HT-29 (cell line): ENCODE results near the gene EXOC6B. TPM values are rescaled to one million over a fixed set of nuclear protein-coding genes. Genes with fewer than 3 reads are reported as not detected.

ENCODE experiments used
- DNase-seq: peaks from one replicate; pipeline ENCODE4 v3.0.0-alpha.2; 2015; ENCODE audit warnings: low spot score
- total RNA-seq: library from RNA; depleted of rRNA; stranded (reverse); fragments of >200 nt; shearing (Covaris generic); gene quantifications from 2 replicates; pipeline ENCODE4 v1.2.3, GENCODE V29; 2014

Gene EXOC6B
- total RNA-seq, 1 experiment from 2014 or later = 6.3 TPM

- no peak for DNase-seq
These were observed 678.4 kb downstream of the EXOC6B start, which contains the start of gene CYP26B1 for GRCh38 chr2:72147303-72147971. TSS of gene CYP26B1 (minus strand) at chr2:72147862. CDS start at chr2:72147834, 28 bp downstream.

- no peak for DNase-seq
These were observed 679.2 kb downstream of the EXOC6B start for GRCh38 chr2:72146347-72147302.

- no peak for DNase-seq
These were observed 680.0 kb downstream of the EXOC6B start for GRCh38 chr2:72145658-72146329.

GRCh38 chr2:72145289-72145657 is 680.6 kb downstream of the EXOC6B start:
- DNase-seq = no peak

GRCh38 chr2:72144632-72145288 is 681.1 kb downstream of the EXOC6B start:
- no peak for DNase-seq

- DNase-seq = no peak
These were observed 681.6 kb downstream of the EXOC6B start for GRCh38 chr2:72144274-72144631.

- no peak for DNase-seq
These were observed 682.2 kb downstream of the EXOC6B start for GRCh38 chr2:72143441-72144273.

GRCh38 chr2:72142570-72143440 is 683.0 kb downstream of the EXOC6B start:
- no peak for DNase-seq

- DNase-seq = no peak
These were observed 683.9 kb downstream of the EXOC6B start for GRCh38 chr2:72141881-72142451.

- DNase-seq = no peak
These were observed 684.7 kb downstream of the EXOC6B start for GRCh38 chr2:72141032-72141645.

- no peak for DNase-seq
These were observed 685.2 kb downstream of the EXOC6B start for GRCh38 chr2:72140621-72140960.

GRCh38 chr2:72139874-72140620 is 685.8 kb downstream of the EXOC6B start:
- DNase-seq = no peak

- no peak for DNase-seq
These were observed 686.4 kb downstream of the EXOC6B start for GRCh38 chr2:72139471-72139873.

- DNase-seq = peak; percentile 29
These were observed 686.9 kb downstream of the EXOC6B start for GRCh38 chr2:72138921-72139381.

- DNase-seq = peak; percentile 72
These were observed 687.6 kb downstream of the EXOC6B start for GRCh38 chr2:72138011-72138881.

- peak; percentile 80 for DNase-seq
These were observed 688.3 kb downstream of the EXOC6B start for GRCh38 chr2:72137498-72138010.

GRCh38 chr2:72136933-72137497 is 688.8 kb downstream of the EXOC6B start:
- no peak for DNase-seq
